GM13976 (cell line): ENCODE data around the gene OSBPL1A.

Experiments
- DNase-seq: peaks from one replicate; pipeline ENCODE4 v3.0.0; 2012; ENCODE audit warnings: low spot score
- CTCF ChIP-seq: IDR thresholded peaks from 2 replicates; pipeline ENCODE4 v1.5.1; 2012; ENCODE audit warnings: borderline replicate concordance, mild to moderate bottlenecking; ENCODE audit not compliant: insufficient read depth; ENCODE audit errors: extremely low read depth, missing control alignments, control extremely low read depth
- in situ Hi-C: fragments of 300-500 bp; cut with MboI; formaldehyde crosslinking; loops from one replicate; pipeline ENCODE4 v1.12.0; 2022; ENCODE audit warnings: low sequenced_read_pairs, mixed read lengths, inconsistent platforms; ENCODE audit not compliant: unreplicated experiment

The OSBPL1A gene

DNA sequence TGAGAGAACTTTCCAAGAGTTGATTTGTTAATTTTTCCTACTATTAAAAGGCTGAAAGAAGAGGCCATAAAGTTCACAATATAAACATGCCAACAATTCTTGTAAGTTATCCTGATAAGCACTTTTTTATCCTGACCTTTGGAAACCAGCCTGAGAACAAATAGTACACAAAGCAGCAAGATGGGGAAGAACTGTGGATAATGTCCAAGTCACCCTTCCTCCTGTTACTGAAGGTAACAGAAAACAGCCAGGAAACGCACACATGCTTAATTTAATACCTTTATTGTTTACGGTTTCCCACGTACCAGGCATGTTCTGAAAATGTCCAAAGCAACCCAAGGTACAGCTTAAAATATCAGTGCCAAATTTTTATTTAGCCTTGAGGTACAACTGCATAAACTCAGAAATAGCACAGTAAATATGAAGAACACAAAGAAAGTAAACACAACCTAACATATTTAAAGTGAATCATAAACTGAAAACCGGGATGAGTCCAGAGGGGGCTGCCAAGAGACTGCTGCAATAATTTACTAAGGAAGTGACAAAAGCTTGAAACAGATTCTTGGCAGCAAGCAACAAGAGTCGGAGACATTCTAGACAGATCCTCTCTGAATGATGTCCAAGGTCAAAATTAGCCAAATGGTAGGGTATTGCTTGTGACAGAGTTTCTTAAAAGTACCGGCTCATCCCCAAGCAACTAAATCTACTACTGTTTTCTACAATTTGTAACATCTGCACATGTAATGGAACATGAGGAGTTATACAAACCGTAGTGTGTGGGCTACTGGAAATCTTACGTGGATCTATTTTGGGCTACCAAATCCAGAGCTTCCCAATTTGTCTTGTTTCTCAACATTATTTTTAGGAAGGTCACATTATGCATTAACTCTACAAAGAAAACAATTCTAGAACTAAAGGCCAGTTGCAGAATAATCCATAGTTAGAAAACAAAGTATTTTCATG, 165.6 kb downstream of the OSBPL1A start:
- no peak for TF ChIP-seq CTCF
- in situ Hi-C loops: no loop called here
- DNase-seq: no peak

DNA sequence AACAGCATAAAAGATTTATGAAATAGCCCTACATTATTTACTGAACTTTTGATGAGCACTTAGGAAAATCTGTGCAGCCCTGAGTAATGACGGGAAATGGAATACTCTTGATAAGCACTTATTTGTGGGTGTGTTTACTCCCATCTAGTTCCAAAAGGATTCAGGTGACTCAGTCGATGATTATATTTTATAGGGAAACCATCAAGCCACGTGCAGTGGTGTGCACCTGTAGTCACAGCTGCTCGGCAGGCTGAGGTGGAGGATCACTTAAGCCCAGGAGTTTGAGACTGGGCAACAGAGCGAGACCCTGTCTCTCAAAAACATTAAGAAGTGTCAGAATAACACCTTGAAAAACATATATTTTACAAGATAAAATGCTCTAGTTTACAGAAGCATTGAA, 166.9 kb downstream of the OSBPL1A start:
- in situ Hi-C loops: no loop called here
- no peak for DNase-seq
- TF ChIP-seq CTCF: no peak

GRCh38 chr18:24228667-24229041, 169.0 kb downstream of the OSBPL1A start:
- no peak for DNase-seq
- in situ Hi-C loops: no loop called here
- no peak for TF ChIP-seq CTCF

DNA sequence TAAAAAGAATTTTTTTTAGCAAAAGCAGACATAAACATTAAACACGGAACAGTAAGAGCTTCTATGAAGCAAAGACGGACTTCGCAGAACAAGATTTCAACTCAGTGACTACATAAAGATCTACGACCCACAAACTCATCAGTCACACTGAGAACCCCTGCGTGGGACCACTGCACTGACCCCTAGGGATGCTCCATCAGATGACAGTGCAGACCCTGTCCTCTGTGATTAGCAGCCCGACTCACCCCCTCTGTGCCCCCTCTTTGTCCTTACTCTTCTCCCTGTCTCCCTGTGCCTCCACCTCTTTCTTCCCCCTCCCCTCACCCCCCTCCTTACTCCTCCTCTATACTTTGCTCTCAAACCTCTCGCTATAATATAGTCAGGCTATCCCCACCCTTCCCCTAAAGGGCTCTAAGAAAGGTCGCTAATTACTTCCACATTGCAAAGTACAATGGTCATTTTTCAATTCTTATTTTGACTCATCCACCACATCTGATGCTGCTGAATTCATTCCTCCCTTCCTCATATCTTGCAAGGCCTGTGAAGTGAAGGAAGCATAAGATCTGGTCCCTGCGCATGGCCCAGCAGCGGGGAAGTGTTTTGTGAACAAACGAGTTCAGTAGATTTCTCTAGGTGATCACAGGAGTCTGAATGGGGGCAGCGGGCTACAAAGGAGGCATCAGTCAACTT, 169.5 kb downstream of the OSBPL1A start:
- DNase-seq: no peak
- in situ Hi-C loops: no loop called here
- no peak for TF ChIP-seq CTCF

DNA sequence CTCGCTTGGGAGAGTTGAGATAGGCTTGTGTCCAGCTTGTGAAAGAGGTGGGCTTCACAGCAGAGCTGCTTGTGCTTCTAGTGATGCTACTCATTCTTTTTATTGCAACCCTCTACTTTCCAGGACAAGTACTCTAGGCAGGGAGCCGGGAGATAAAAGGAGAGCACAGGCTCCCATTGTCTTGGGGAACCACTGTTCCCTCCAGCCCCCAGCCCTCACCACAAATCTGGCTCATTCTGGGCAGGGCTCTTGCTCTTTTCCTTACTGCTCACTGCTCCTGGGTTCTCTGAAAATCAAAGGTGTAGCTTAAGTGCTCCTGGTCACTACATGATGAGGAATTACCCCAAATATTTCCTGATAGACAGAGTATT, 177.3 kb downstream of the OSBPL1A start:
- in situ Hi-C loops: loop anchor here (25.0 kb wide), 1 partner anchor 1433 kb away; no protein-coding TSS in a partner anchor
- DNase-seq: no peak
- TF ChIP-seq CTCF: no peak

- in situ Hi-C loops: loop anchor here (25.0 kb wide), 1 partner anchor 1432 kb away; no protein-coding TSS in a partner anchor
- no peak for TF ChIP-seq CTCF
- no peak for DNase-seq
These were observed 177.9 kb downstream of the OSBPL1A start for GRCh38 chr18:24219561-24220317.
